Erythroblast (primary cell): ENCODE measurements around the gene FUOM.

Experiments used
- DNase-seq, 2 experiments: peaks; one replicate each; lab custom pipeline; 2025; lab: John Stamatoyannopoulos, UW
- GATA1 ChIP-seq: IDR thresholded peaks from 2 replicates; pipeline ENCODE4 v1.6.1; 2011; ENCODE audit warnings: low read depth, mild to moderate bottlenecking, control low read depth, low read length, moderate library complexity
- POLR2A ChIP-seq: IDR thresholded peaks from 2 replicates; pipeline ENCODE4 v1.6.1; 2011; ENCODE audit warnings: mild to moderate bottlenecking, low read length

FUOM gene

DNA sequence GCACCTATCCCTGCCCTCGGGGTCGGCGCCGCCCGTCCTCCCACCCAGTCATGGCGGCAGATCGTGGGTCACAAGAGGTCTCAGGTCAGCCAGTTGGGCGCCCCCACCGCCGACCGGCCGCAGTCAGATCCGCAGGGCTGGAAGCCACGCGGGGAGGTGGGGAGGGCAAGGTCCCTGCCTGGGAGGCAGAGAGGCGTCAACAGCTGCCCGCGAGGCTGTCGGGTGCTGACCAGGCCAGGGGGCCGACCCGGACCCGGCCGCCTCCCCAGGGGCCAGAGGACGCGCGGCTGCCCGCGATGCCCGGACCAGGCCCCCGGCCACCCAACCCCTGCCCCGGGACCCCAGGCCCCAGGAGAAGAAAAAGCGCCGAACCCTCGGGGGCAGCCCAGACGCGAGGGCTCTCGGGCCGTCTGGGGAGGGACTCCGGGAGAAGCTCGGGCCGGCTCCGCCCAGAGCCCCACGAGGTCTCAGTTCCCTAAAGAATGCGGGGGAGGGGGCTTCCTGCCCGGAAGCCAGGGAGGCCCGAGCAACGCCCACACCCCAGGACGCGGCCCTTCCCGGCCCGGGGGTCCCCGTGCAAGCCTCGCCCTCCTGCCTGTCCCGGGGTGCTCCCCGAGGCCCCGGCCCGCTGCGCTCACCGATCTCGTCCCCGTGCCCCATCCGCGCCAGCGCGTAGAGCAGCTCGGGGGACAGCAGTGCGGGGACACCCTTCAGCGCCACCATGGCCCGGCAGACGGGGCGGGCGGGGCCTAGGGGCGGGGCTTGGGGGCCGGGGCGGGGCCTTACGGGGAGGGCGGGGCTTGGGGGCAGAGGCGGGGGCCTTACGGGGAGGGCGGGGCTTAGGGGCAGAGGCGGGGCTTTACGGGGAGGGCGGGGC, at the start of gene FUOM:
Gene FUOM (minus strand): TSS at position 735 of the 877 bp plus-strand sequence. CDS start 12 bp downstream, at position 723.
- peak; percentile 73 to 77 for DNase-seq
- no peak for TF ChIP-seq POLR2A
- no peak for TF ChIP-seq GATA1

DNA sequence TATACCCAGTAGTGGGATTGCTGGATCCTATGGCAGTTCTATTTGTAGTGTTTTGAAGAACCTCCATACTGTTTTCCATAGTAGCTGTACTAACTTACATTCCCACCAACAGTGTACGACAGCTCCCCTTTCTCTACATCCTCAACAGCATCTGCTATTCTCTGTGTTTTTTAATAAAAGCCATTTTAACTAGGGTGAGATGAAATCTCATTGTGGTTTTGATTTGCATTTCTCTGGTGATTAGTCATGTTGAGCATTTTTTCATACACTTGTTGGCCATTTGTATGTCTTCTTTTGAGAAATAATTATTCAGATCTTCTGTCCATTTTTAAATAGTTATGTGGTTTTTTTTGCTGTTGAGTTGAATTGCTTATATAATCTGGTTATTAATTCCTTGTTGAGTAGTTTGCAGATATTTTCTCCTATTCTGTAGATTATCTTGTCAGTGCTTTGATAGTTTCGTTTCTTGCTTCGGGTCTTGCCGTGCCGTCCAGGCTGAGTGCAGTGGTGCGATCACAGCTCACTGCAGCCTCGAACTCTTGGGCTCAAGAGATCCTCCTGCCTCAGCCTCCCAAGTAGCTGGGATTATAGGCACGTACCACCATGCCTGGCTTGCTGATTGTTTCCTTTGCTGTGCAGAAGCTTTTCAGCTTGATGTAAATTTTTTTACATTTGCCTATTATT, 48.2 kb upstream of the FUOM start:
- TF ChIP-seq GATA1: no peak
- no peak for TF ChIP-seq POLR2A

DNA sequence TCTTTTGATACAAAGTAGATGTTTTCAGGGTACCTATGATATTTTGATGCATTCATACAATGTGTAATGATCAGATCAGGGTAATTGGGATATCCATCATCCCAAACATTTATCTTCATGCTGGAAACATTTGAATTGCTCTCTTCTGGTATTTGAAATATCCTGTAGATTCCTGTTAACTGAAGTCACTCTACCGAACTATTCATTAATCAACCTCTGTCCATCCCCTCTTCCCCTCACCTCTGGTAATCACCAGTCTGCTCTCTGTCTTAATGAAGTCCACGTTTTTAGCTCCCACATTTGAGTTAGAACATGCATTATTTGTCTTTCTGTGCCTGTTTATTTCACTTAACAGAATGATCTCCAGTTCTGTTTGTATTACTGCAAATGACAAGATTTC, 47.5 kb upstream of the FUOM start:
- TF ChIP-seq GATA1 (no peak), POLR2A (no peak)
- no peak for DNase-seq

More for the DNA sequence above, 48.2 kb upstream of the FUOM start:
- no peak for DNase-seq

DNA sequence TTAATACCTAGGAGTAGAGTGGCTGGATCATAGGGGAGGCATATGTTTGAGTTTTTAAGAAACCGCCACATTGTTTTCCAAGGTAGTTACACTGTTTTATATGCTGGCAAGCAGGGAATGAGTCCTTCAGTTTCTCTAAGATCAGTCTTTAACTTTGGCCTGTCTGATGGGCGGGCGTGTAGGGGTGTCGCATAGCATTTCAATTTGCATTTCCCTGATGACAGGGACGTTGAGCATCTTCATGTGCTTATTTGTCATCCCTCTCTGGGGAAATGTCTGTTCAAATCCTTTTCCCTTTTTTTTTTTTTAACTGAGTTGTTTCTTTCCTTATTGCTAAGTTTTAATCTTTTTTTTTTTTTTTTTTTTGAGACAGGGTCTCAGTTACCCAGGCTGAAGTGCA, 46.0 kb upstream of the FUOM start:
- no peak for DNase-seq
- TF ChIP-seq GATA1 (no peak), POLR2A (no peak)

DNA sequence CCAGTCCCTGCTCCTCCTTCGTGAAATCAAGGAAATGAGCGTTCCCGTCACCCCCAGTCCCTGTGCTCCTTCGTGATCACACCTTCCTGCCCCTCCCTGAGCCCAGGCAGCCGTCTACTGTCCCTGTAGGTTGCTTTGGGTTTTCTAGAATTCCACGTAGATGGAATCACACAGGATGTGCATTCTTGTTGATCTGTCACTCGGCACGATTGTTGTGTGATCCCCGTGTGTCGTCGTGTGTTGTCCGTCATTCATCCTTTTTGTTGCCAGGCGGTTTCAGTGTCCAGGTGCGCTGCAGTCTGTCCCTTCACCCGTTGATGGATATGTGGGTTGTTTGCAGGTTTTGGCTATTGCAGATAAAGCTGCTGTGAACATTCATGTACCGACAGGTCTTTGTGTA, 45.5 kb upstream of the FUOM start:
- DNase-seq: no peak
- TF ChIP-seq POLR2A (no peak), GATA1 (no peak)

DNA sequence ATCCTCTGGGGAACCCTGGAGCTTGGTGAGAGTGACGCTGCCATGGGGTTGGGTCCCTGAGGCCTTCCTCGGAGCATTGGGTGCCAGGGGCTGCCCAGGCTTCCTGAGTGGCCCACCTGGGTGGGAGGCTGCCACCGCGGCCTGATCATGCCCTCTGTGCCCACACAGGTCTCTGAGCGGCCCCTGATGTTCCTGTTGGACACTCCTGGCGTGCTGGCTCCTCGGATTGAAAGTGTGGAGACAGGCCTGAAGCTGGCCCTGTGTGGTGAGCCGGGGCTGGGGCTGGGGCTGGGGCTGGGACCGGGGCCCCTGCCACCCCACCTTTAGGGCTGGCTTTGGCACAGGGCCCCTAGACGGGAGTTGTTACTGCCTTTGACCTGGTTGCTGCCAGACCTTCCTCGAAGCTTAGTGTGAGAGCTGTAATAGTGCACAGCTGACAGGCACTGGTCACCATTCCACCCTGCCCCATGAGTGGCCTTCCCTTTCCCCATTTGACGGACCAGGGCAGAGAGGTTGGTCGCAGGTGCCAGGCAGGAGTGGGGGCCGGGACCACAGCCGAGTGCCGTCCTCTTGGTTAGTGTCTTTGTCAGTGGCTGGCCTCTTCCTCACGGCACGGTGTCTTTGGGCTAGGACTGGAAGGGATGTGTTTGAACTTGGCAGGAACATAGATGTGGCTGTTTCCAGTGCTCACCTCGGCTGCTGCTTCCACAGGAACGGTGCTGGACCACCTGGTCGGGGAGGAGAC, 44.3 kb upstream of the FUOM start:
- DNase-seq: no peak
- no peak for TF ChIP-seq POLR2A

DNA sequence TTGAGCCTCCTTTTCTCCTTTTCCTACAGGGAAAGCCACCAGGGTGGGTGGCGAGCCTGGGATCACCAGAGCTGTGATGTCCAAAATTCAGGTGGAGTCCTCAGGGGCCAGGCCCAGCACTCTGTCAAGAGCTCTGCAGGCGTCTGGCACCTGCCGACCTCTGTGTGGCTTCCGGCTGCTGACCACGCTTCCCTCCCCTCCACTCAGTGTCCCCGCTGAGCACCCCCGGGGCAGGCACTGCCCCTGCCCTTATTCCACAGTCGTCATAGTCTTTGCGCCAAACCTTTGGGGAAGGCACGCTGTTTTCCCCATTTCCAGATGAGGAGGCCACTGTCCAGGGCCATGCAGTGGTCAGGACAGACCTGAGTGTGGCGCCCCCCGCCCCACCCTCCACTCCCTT, 43.7 kb upstream of the FUOM start:
- no peak for TF ChIP-seq POLR2A
- TF ChIP-seq GATA1: no peak
- no peak for DNase-seq

- TF ChIP-seq POLR2A: no peak
- DNase-seq: no peak
Observed at GRCh38 chr10:133400624-133401424, 43.0 kb upstream of the FUOM start.

- no peak for TF ChIP-seq GATA1
- no peak for TF ChIP-seq POLR2A
- DNase-seq: no peak
Observed at GRCh38 chr10:133399123-133399601, 41.3 kb upstream of the FUOM start.

GRCh38 chr10:133397938-133398337, 40.1 kb upstream of the FUOM start:
- DNase-seq: no peak
- TF ChIP-seq POLR2A (no peak), GATA1 (no peak)

GRCh38 chr10:133396035-133396624, 38.3 kb upstream of the FUOM start:
- TF ChIP-seq GATA1: no peak
- TF ChIP-seq POLR2A: no peak
- no peak for DNase-seq

DNA sequence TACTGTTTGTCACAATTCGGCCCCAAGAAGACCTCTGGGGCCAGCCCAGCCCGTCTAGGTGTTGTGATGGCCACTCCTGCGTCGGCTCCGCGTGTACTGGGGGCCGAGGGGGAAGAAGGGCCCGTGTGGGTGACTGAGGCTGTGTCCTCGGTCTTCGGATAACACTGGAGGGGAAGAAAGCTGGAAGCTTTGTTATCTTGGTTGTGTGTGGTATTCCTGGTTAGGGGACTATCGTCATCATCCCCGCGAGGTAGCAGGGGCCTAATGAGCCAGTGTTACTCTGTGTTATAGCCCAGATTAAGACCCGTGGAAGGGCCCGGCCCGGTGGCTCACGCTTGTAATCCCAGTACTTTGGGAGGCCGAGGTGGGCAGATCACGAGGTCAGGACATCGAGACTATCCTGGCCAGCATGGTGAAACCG, 37.0 kb upstream of the FUOM start:
- no peak for TF ChIP-seq POLR2A
- TF ChIP-seq GATA1: no peak
- peak in 1 of 2 experiments; percentile 60 for DNase-seq

- DNase-seq: peak; percentile 95 to 97
- TF ChIP-seq GATA1 (no peak), POLR2A (peak; percentile 88)
Observed at GRCh38 chr10:133394064-133394663, 36.3 kb upstream of the FUOM start, which contains the start of gene MTG1. MTG1 (plus strand) TSS chr10:133394157; CDS start chr10:133394221, 64 bp downstream.
